IPS DF 4.7 (cell line): ENCODE data around the gene KCNJ16.

ENCODE experiments used
- DNase-seq: peaks from one replicate; pipeline ENCODE4 v3.0.0-alpha.2; 2013; ENCODE audit warnings: low spot score; ENCODE audit errors: extremely low read depth

KCNJ16 gene

DNA sequence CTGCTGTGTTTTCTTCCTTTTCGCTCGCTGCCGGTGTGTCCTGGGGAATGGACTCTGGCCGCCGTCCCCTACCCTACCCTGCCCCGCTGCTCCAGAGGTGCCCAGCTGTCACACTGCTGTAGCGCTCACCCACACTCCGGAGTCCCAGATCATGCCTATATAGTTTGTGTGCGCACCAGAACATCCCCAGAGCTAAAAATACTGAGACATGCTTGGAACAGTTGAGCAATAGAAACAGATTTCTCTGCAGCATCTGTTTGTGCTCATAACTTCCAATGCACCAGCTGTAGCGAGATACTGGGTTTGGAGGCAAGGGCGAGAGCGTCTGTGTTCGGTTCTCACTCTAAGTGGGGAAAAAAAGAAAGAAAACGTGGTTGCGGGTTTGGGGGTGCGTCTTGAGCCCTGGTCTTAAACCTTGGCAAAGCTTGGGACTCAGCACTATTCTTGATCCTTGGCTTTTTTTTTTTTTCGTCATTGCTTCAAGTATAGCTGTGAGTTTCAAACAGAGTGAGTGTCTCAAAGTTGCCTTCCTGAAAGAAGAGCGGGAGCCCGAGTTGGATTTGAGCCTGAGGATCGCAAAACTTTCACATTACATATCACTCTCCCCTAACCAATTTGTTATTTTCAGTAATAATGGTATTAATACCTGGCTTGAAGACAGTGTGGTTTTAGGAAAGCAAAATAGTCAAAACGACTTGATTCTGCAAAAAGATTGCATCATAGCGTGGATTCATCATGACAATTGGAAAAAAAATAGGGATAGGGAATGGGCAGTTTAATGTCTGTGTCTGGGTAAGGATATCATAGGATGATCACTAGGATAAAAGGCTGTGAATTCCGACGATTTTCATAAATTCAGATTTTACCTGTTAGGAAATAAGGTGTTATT, 94.9 kb downstream of the KCNJ16 start:
- DNase-seq, result no peak

- no peak for DNase-seq
These were observed 96.1 kb downstream of the KCNJ16 start for GRCh38 chr17:70171159-70171558.

DNA sequence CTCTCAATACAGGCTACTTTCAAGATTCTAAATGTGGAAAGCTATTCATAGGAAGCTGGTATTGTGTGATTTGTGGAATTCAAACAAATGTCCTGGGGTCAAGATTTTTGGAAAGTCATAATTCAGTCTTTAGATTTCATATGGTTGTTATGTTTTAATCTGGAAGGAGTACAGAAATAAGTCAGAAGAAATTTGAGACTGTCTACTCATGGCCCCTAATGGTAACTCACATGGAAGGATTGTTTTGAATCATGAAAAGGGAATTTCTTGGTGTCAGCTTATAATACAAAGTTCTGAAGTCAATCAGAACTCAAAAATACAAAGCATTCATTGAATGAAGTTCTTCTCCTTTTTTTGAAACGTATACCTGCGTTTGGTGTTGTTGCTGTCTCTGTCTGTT, 97.4 kb downstream of the KCNJ16 start:
- DNase-seq, result no peak

- no peak for DNase-seq
These were observed 97.9 kb downstream of the KCNJ16 start for GRCh38 chr17:70172923-70173322.

DNA sequence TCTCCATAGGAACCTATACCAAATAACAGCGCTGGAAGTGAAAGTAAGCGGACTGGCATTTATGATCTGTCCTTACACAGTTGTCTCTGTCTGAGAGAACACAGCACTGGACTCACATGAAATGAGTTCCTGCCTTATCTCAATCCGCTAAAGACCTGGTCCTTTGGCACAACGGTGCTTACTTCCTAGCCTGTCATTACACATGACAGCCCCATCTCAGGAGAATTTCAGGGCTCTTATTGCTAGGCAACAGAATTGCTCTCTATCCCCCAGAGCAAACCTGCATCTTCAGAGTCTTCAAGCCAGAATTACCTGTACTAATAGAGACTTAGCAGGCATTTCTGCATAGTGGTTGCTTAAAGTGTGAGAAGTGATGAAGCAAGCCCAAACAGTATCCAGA, 98.7 kb downstream of the KCNJ16 start:
- DNase-seq, result no peak

DNA sequence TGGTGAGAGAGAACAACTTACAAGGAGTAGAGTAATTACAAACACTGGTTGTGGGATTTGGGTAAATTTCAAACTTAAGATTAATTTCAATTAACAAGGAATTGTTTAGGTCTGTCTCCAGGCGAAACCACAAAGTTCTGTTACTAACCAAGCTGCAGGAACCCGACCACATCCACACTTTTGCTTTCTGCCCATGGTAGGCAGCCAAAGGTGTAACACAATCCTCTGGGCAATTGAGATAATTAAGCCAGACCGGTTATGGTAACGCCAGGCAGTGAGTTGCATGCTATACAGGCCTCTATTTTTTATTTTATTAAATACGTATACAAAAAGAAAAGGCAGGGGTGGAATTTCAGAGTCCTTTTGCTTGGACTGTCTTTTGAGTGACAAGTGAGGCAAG, 106.4 kb downstream of the KCNJ16 start:
- DNase-seq, result no peak

GRCh38 chr17:70181866-70182265, 106.8 kb downstream of the KCNJ16 start:
- no peak for DNase-seq

- no peak for DNase-seq
These were observed 108.5 kb downstream of the KCNJ16 start for GRCh38 chr17:70183508-70183907.

DNA sequence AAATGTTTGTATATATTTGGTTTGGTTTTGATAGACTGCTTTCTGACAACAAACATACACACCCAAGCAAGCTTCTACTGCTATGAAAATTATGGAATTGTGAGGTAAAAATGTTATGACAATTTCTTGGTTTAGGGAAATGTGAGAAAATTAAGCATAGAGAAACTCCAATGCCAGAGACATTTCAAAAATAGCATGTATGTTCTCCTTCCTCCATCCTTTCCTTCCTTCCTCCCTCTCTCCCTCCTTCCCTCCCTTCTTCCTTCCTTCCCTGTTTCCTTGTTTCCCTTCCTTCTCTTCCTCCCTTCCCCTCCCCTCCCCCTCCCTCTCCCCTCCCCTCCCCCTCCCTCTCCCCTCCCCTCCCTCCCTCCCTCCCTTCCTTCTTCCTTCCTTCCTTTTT, 109.2 kb downstream of the KCNJ16 start:
- DNase-seq, result no peak

GRCh38 chr17:70184770-70185169, 109.7 kb downstream of the KCNJ16 start:
- DNase-seq, result no peak
